NCI-H82 treated with DMSO at 0.1 percent for 48 hours (cell line): ENCODE measurements around the gene UQCRFS1.
"Not testable (repeated sequence)": the region's sequence is repeated elsewhere in the genome, so short reads cannot be mapped to it uniquely, and the experiment has no call there.

Source experiments
- DNase-seq: peaks from one replicate; lab custom pipeline; 2025; ENCODE audit not compliant: unreplicated experiment; lab: John Stamatoyannopoulos, UW

UQCRFS1 gene

DNA sequence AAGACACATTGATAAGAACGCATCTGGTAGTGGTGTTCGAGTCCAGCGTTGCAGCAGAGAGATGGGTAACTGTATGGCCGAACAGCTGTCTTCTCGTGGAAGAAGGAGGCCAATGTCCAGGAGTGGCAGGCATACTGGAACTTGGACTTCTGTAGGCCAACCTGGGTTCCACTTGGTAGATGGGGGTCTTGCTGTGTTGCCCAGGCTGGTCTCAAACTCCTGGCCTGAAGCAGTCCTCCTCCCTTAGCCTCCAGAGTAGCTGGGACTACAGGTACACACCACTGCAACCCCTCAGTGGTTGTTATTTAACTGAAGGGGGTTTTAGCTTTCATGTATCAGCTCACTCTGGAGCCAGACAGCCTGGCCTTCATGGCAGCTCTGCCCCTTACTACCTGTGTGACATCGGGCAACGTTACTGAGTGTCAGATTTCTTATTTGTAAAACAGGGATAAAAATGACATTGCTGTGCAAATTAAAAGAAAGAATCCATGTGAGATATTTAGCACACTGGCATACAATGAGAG lies 2.4 kb upstream of the UQCRFS1 start:
- no peak for DNase-seq

DNA sequence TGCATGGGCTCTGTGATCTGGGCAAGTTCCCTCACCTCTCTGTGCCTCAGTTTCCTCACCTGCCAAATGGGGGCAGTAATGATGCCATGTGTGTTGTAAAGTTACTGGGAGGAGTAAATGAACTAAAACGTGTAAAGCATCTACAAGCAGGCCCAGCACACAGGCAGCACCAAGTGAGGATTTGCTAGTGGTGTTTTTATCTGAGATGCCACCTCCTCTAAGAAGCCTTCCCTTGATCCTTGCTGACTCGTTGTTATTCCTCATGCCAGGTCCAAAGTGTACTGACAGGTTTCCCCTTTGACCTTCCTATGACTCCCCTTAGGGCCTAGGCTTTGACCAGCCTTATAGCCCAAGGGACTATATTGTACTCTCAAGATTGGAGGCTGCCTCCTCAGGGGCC lies 1.5 kb upstream of the UQCRFS1 start:
- DNase-seq: no peak

DNA sequence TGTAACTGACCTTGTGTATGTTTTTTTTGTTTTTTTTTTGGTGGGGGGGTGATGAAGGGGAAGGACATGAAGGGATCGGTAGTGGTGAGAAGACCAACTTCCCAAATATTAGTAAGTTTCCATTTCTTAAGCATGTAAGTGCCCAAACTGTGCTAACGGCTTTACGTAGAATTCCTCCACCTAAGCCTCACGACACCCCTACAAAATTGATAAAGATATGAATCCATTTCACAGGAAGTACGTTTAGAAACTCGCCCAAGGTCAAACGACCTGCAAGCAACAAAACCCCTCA lies 649 bp downstream of the UQCRFS1 start:
- no peak for DNase-seq

DNA sequence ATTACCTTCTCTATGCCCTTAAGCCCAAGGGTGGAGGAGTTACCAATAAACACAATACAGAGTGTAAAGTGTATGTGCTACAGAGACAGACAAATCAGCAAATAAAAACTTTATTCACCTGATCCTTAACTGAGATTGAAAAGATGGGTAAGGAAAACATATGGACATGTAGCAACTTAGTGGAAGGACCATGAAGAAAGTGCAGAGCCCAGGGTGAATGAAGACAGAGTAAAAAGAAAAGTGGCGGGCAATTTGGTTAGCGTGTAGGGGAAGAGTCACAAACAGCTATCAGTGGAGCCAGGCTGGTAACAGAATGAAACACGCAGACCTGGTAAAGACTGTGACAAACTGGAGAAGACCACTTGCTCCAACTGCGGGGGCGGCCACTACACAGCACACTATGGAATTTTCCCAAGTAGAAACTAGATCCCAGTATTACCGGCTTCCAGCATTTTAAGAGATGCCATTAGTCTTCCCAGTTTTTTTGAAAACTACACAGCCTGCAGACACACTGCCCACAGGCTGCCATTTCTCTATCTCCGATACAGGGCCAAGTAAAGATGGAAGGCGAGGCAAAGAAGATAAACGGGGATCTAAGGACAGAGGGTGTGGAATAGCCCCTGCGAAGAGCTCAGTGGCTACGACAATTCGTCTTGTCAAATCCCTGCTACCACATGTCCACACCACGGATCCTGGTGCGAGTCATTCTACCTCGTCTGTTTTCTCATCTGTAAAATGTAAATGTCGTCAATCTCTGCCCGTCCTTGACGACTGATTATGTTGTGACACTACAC lies 1.2 kb downstream of the UQCRFS1 start:
- no peak for DNase-seq

DNA sequence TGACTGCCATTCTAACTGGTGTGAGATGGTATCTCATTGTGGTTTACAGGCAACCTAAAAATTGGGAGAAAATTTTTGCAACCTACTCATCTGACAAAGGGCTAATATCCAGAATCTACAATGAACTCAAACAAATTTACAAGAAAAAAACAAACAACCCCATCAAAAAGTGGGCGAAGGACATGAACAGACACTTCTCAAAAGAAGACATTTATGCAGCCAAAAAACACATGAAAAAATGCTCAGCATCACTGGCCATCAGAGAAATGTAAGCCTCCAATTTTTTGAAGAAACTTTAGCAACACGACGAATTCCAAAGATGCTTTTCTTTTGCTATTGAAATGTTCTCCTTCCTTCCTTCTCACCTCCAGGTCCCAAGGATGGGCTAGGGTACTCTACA lies 1.9 kb downstream of the UQCRFS1 start:
- DNase-seq: not testable (repeated sequence)

DNA sequence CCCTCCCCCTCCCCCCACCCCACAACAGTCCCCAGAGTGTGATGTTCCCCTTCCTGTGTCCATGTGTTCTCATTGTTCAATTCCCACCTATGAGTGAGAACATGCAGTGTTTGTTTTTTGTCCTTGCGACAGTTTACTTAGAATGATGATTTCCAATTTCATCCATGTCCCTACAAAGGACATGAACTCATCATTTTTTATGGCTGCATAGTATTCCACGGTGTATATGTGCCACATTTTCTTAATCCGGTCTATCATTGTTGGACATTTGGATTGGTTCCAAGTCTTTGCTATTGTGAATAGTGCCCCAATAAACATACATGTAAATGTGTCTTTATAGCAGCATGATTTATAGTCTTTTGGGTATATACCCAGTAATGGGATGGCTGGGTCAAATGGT lies 2.4 kb downstream of the UQCRFS1 start:
- not testable (repeated sequence) for DNase-seq

DNA sequence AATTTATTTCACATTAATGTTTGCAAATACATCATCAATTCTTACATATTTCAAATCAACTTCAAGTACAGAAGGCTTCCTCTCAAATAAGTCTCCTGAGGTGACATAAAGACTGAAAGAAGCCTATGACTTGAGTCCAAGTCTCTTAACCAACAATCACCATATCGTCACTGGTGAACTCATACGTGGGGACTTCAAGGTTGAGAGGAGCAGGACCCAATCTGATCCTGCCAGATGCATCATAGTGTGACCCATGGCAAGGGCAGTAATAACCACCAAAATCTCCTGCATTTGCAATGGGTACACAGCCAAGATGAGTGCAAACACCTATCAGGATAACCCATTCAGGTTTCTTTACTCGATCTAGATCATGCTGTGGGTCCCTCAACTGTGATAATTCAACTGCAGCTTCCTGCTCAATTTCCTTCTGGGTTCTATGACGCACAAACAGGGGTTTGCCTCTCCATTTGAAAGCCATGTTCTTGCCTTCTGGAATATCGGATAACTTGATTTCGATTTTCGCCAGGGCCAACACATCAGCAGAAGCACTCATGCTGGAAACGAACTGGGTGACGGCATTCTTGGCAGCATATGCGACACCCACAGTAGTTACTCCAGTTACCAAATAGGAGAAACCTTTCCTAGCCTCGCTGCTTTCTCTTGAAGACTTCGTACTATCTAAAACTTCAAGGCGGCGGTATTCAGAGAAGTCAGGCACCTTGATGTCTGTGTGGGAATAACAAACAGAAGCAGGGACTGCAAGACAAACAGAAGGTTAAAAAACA lies 5.4 kb downstream of the UQCRFS1 start:
- not testable (repeated sequence) for DNase-seq

DNA sequence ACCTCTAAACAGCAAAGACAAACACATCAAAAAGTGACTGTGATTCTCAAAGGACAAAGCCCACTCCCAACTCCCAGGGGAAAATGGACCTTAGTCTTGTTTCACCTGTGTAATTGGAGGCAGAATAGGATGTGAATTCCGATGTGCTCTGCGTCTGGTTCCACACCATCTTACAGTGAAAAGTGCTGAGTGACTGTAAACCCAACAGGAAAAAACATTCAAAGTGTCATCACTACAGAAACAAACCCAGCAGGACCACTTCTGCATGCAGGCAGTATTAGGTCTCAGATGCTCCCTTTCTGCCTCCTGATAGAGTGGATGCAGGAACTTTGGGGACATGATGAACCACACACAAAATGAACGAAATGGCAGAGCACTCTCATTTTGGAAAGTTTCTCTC lies 6.5 kb downstream of the UQCRFS1 start:
- no peak for DNase-seq

DNA sequence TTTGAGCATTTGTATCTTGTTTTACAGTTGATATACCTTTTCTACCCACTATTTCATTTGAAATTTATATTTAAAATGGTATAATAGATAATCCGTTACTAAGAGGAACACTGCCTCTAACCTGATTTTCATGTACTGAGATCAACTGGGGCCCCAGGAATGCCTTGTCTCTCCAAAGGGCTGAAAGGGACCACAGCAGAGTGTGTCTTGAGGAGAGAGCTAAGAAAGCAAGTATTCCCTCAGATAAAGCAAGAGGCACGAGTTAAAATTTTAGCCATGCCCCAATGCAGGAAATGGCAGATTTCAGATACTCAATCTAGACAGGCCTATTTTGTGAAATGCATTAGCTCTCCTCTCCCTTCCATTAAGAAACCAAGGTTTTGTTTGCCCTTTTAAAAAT lies 10.7 kb downstream of the UQCRFS1 start:
- no peak for DNase-seq

DNA sequence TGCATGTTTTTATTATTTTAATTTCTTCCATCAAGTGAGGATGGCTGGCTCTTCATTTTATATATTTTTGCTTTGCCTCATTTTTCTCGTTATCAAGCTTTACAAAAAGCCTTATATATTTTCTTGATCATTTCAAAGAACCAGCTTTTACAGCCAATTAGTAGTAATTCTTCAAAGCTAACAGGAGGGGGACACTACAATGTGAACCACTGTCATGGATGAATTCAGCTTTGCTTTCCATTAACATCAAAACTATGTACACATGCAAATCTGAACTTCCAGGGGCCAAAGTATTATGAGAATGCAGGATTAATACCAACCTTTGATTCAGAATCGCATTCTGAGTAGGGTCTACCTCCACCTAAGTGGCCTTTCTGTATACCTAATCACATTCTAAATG lies 11.1 kb downstream of the UQCRFS1 start:
- no peak for DNase-seq

DNA sequence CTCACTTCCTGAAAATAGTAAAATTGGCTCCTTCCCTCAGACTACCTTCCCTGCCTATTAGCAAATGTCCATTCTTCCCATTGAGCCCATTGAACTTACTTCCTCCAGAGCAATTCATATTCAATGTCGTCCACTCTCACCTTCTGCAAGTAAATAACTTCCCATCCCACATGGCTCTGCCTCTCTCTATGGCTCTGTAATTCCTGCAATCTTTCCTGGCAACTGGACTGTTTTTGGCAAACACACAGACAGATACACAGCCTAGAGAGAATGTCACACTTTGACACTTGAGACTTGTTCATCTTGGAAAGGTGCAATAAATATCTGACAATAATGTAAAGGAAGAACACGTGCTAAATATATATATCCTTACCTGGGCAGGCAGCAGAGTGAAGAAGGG lies 18.3 kb downstream of the UQCRFS1 start:
- DNase-seq: no peak

DNA sequence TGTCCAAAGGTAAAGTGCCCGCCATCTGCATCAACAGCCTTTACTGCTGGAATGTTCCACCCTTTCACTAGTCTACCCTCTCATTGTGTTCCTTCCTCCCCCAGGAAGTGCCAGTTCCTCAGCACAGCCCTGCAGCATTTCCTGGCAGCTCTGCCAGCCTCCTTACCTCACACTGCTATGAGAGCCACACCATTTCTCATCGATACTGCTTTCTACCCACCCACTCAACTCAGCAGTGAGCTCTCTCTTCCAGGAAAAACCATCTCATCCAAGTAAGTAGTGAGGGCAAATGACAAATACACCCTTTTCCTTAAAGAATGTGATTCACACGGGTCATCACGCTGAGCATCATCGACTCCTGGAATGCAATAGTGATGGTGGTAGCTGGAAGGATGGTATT lies 19.8 kb downstream of the UQCRFS1 start:
- DNase-seq: no peak

DNA sequence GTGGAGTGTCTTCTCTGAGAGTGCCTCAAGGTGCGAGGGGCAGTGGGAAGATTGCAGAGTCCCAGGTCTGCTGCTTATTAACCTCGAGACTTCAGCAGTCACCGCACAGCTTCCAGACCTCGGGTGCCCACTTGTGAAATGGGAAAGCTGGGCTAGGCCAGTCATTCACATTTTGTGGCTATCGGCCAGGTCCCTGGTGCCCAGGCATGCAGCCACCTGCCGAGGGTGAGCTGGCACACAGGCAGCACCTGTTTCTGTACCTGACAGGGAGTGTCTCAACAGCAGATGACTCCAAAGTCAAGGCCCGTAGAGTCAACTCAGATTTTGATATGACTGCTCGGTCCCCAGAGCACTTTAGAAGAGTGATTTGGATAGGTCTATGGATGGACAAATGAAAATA lies 21.9 kb downstream of the UQCRFS1 start:
- DNase-seq: no peak

DNA sequence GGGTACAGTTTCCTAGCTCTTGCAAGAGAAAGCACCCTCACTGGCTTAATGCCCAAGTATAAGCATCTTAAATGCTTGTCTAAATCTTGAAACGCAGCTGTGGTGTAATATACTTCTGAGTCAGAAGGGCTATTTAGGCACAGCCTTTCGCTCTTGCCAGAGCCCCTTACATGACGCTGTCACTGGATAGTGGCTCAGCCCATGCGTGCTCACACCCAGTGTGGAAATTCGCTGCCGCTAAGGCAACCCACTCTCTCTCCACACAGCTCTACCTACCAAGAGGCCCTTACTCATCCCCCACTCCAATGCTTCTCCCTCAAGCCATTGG lies 24.0 kb downstream of the UQCRFS1 start:
- DNase-seq: no peak

DNA sequence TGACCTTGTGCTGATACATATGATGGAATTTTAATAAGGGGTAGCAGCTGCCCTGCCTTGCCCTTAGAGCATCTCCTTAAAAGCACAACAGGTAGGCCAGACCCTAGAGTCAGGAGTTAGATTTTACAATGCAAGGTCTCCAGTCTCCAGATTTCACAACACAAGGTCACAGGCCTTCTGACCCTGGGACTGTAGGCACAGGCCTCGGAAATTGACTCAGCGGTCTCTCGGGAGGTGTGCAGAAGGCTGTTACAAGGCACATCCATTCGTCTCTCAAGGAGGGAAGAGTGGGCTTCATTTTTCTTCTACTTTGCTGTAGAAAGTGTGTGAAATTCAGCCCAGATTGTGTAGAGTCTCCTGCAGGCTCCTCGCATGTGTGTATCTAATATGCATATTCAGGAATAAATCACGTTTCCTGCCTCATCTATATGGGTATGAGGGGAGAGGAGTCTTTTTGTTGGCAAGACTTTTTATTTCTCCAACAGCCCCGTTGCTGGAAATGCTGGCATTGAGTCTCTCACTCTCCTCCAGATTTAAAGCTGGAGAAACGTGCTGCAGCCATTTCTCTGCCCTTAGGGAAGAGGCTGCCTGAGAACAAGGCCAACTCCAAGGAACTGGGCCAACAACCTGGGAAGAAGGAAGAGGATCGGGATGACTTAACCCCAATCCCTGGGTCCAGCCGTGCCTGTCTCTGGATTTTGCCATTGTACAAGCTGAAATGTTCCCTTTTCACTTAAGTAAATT lies 24.5 kb downstream of the UQCRFS1 start:
- DNase-seq: no peak

DNA sequence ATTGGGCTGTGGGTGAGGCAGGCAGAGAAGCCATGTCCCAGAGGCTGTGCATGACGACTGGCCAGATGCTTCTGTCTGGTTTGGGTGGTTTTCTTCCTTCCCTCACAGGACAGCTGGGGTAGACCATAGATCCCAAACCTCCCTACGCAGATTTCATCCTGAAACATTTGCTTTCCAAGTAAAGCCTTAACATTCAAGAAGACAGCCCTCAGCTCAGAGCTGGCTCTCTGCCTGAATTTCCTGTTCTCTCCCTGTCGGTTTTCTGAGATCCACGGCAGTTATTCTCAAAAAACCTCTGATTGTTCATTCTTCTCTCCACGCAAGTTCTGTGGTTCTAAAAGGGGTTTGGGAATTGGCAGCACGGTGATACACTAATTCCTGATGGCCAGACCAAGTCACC lies 25.3 kb downstream of the UQCRFS1 start:
- no peak for DNase-seq

DNA sequence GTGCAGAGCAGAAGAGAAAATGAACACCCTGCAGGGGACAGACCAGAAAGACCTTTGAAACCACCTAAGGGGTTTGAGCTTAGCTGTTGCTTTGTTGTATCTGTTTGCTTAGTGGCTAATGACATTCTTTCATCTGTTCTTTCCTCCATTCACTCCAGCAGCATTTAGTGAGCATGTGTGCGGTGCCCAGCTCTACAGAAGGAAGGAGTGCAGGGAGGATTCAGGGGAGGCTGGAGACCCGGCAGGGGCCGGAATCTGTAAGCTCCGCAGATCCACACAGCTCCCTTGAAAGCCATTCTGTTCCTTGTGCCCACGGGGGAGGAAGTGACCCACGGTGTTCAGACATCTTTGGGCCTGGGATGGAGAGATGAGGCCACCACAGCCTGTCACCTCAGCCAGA lies 27.5 kb downstream of the UQCRFS1 start:
- no peak for DNase-seq

DNA sequence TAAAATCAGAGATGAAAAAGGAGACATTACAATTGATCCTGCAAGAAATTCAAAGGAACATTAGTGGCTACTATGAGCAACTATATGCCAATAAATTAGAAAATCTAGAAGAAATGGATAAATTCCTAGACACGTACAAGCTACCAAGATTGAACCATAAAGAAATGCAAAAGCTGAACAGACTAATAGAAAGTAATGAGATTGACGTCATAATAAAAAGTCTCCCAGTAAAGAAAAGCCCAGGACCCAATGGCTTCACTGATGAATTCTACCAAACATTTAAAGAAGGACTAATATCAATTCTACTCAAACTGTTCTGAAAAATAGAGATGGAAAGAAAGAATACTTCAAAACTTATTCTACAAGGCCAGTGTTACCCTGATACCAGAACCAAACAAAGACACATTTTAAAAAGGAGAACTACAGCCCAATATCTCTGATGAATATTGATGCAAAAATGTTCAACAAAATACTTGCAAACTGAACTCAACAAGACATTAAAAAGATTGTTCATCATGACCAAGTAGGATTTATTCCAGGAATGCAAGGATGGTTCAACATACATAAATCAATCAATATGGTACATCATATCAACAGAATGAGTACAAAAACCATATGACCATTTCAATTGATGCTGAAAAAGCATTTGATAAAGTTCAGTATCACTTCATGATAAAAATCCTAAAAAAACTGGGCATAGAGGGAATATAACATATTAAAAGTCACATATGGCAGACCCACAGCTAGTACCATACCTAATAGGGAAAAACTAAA lies 35.8 kb downstream of the UQCRFS1 start:
- no peak for DNase-seq

DNA sequence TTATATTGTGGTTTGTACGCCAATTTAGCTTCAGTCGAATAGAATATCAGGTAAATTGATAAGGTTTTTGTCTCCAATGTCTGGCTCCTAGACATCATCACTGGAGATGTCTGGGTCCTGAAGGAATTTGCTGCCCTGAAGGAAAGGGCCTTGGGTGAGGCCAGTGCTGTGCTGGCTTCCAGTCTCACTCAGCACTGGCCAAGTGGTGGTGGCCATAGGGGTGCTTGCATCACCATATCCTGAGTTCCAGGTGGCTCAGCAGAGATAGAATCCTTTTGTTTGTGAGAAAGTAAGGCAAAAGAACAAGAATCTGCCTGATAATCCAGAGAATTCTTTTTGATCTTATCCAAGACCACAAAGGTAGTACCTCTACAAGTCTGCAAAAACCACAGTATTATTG lies 39.1 kb downstream of the UQCRFS1 start:
- no peak for DNase-seq

DNA sequence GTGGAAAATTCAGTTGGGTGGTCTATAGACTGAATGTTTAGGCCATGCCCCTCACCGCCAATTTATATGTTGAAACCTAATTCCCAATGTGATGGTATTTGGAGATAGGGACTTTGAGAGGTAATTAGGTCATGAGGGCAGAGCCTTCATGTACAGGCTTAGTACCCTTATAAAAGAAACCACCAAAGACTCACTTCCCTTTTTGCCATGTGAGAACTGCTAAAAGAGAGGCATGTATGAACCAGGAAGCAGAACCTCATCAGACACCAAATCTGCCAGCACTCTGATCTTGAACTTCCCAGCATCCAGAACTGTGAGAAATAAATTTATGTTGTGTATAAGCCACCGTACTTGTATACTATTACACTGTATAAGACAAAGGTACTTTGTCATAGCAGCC lies 40.6 kb downstream of the UQCRFS1 start:
- no peak for DNase-seq

DNA sequence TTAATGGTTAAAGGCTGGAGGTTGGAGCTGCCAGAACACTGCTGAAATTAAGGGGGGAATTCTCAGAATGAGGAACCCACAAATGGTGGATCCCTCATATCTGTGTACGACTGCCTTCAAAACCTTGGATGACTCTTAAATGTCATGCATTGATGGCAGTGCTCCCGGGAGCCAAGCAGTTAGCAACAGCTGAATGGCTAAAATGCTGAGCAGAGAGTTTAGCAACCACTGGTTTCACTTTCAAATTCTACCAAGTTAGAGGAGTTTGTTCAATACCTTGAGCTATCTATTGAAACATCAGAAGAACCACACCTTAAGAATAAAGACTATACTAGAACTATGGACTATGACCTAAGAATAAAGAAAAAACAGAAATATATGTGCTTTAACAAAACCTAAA lies 41.4 kb downstream of the UQCRFS1 start:
- DNase-seq: no peak
